DMS79 treated with DMSO at 0.1 percent for 48 hours (cell line): ENCODE measurements around the gene RGSL1.

Experiments used
- DNase-seq: peaks from one replicate; lab custom pipeline; 2025; lab: John Stamatoyannopoulos, UW

The RGSL1 gene

DNA sequence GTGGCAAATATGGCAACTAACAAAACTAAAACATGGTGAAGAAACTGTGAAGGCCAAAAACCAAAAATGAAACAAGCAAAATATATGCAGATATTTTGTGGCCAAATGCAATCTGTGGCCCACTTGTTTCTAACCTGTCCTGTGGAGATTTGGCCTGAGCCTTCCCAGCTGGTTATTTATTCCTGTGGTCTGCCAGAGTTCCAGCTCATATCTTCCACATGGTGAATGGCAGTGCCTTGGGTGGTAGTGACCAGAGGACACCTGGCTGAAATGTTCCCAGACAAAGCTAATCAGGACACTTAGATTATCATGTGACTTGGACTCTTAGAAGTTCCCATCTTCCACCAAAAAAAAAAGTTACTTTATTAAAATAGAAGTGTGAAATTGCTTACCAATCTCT lies 99.4 kb downstream of the RGSL1 start:
- DNase-seq: no peak

DNA sequence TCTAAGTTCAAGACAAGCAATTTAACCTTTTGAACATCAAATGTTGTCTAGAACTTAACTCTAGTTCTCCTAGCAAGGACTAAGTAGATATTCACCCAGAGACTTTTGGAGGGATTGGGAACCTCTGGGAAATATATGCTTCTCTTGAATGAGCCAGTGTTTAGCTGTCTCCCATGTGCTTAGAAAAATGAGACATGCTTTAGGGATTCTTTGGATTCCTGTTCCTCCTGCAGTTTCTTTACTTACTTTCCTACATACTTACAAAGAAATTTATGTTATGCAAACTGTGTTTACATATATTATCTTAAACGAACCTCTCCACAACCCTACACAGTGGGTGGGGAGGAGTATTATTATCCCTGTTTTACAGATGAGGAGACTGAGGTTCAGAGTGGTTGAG lies 99.9 kb downstream of the RGSL1 start:
- DNase-seq: no peak

DNA sequence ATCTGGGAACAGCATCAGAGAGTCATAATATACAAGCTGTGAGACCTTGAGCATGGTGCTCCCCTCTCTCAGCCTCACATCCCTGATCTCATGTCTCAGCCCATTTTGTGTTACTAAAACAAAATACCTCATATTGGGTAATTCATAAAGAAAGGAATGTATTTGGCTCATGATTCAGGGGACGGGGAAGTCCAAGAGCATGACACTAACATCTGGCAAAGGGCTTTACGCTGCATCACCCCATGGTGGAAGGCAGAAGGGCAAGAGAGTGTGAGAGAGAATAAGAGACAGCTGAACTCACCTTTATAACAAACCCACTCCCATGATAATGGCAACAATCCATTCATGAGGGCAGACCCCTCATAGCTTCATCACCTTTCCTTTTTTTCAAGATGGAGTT lies 102.6 kb downstream of the RGSL1 start:
- no peak for DNase-seq

DNA sequence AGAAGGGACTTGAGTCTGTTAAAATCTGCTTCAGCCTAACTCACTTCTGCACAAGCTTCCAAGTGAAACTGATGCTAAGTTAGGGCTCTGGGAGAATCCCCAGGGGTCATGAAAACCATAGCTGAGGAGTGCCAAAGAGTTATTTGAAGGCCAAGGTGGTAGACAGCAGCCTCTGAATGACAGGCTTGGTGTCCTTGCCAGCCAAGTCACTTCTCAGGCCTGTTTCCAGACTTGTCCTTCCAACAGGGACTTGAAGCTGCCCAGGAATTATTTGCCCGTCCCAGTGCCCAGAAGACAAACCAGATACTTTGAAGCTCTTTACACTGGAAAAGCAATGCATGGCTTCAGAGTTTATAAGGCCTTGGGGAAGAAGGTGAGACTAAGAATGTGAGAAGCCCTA lies 105.5 kb downstream of the RGSL1 start:
- no peak for DNase-seq

DNA sequence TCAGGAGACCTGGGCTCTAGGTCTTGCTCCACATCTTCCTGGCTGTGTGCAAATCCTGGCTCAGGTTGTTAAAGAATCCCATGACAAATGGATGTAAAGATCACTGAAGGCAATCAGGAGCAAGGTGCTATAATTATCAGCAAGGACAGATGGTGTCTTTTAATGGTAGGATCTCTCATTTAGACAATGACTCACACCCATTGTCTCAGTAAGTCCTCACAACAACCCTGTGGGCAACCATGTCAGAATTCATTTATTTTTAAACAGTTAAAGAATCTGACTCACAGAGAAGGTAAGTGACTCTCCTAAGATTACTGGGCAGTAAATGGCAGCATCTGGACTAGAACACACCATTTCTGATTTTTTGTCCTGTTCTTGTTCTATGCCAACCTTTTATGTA lies 106.3 kb downstream of the RGSL1 start:
- no peak for DNase-seq

DNA sequence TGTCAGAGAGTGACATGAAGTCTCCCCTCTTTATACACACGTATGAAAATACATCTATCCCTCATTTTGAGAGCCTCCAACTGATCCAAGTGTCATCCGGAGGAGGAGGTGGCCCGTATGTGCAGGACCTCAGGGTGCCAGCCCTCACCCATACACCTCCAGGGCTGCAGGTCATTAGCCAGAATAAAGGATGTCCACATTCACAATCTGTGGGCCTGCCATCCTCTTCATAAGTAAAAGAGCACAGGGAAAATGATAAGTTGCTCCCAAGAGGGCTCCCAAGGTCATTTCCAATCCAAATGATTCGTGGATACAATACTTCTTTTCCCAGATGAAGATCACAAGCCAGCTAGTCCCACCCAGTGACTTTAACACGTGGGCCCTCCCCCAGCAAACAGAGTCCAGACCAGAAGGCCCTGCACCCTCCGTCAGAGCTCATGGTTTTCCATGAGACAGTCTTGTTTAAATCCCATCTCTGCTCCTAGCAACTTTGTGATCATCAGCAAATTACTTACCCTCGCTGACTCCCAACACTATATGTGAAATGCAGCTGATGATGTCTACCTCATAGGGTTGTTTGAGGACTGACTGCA lies 110.5 kb downstream of the RGSL1 start:
- no peak for DNase-seq

DNA sequence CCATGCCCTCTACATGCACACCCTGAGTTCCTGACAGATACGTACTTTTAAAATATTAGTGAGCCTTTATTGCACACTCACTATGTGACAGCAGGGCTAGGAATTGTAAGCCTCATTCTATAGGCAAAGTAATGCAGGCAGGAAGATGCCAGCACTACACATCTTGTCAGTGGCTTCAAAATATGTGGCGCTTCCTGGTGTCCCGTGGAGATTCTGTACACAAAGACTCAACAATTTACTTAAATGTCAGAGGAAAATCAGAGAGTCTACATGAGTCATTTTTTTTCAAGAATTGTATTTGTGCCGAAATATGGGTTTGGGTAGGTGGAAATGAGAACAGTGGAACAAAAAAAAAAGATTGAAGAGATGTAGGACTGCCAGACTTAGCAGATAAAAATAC lies 111.5 kb downstream of the RGSL1 start:
- DNase-seq: no peak

DNA sequence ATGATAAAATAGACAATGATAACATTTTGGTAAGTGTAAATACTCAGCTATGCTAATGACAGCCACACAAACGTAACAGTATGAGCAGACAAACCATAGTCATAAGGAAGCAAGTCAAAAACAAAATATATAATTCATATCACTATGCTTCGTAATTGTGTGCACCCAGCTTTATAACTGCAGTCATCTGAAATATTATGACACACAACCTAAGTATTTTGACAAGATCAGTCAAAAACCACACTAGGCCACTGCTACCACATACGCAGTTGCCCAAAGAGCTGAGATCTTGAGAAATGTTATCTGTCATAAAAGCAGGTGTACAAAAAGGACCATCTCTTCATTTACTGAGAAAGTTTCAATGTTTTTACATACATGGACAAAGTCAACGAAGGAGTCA lies 113.1 kb downstream of the RGSL1 start:
- no peak for DNase-seq

DNA sequence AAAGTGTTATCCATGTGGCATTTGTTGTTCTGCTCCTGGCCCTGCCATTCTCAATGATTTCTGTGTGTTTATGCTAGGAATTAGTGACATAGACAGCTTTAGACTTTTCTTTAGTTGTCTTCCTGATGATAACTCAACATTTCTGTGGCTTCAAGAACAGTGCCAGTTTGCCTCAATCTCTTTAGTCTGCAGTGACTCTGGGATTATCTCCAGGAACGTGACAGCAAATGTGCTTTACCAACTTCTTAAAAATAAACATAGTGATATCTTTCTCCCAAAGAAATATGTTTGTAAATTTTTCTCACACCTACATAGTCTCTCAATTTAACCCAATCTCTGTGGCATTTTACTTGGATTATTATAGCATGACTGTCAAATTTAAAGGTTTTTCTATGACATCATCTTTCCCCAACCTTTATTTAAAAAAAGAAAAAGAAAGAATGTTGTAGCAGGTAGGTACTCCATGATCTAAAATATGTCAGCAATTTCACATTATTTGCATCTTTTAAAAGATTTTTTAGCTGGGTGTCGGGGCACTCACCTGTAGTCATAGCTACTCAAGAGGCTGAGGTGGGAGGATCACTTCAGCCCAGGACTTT lies 114.6 kb downstream of the RGSL1 start:
- DNase-seq: no peak

DNA sequence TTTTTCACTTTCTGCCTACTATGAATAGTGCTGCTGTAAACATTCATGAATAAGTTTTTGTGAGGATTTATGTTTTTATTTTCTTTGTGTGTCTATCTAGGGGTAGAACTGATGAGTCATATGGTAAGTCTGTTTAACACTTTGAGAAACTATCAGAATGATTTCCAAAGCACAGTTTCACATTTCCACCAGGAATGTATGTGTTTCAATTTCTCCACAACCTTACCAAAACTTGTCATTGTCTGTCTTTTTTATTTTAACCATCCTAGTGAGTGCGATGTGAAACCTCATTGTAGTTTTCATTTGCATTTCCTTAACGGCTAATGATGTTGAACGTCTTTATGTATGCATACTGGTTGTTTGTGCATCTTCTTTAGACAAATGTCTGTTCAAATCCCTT lies 115.6 kb downstream of the RGSL1 start:
- DNase-seq: no peak

DNA sequence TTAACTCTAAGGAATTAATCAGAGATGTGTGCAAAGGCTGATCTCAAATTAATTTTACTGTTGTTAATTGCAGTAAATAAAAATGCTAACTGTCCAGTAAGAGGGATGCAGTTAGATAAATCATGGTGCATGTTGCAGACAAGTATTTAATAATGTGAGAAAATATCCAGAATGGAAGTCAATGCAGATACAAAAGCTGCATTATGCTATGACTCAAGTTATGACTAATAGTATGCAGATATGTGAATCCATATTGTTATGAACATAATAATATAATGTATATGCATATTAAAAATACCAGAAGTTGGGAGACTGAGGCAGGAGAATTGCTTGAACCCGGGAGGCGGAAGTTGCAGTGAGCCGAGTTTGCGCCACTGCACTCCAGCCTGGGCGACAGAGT lies 117.7 kb downstream of the RGSL1 start:
- no peak for DNase-seq

DNA sequence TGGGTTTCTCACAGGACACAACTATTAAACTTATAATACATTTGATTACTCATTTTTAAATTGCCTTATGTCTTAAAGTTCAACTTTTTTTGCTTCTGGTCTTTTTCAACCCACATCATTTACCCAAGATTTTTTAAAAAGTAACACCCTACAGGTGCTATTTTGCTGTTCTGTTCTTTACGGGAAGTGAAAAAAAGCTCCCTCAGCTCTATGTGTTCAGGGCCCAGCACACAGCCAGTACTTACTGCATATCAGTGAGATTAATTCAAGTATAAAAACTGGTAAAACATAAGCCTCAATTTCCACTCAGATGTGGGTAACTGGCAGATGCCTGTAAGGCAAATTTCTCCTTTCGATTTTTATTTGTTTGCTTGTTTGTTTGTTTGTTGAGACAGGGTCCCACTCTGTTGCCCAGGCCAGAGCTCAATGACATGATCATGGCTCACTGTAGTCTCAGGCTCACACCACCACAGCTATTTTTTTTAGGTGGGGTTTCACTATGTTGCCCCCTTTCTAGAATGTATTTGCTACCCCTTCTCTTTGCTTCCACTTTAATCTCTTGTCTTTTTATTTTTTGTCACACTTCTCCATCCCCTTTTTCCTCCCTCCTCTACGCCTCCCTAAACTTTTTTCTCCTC lies 118.8 kb downstream of the RGSL1 start:
- DNase-seq: no peak

DNA sequence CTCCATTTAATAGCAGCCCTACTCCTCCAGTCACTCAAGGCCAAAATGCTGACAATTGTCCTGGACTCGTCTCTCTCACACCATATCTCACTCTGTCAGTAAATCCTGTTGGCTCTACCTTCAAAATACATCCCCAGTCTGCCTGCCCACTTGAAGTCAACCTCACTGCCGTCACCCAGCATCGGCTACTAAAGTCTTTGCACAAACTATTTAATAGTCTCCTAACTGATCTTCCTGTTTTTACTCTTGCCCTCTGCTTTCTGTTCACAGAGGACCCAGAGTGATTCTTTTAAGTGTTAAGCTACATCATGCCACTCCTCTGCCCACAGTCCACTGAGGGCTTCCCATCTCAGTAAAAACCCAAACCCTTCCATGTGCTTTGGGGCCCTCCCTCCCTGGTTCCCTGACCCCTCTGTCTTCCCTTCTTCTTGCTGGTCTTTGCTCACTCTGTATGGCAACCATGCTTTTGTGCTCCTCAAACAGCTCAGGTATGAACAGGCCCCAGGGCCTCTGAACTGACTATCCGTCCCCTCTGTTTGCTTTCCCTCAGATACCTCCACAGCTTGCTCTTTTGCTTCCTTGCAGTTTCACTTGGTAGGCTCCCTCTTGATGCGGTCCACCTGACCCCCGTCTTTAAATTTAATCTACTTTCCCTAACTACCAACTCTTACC lies 120.1 kb downstream of the RGSL1 start:
- DNase-seq: no peak

DNA sequence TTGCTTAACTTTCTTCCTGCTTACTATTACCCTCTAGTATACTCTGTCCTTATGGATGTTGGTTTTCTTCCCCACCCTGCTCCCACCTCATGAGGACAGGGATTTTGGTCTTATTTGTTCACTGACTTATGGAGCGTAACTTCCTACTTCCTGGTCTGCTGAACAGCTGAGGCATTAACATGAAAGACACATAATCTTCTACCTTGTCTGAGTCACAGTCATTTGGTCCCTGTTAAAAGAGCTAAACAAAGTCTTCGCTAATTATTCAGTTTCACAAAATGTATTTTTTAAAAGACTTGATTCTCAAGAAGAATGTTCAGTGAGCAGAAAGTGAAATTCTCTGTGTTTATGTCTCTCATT lies 120.6 kb downstream of the RGSL1 start:
- no peak for DNase-seq

DNA sequence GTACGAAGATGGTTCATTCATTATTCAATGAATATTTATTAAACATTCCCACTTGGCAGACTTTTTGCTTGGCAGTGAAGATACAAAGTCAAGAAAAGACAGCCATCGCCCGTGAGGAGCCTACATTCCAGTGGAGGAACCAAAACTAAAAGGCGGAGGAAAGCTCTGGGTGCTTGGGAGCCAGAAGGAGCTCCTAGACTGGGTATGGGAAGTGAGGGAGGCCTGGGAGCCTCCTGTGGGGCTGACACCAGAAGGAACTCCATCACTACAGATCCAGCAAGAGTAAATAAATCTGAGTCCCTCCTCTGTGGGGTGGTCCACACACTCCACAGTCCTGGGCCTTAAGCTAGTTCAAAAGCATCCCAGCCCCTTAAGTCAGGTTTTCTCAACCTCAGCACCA lies 124.2 kb downstream of the RGSL1 start:
- DNase-seq: no peak

DNA sequence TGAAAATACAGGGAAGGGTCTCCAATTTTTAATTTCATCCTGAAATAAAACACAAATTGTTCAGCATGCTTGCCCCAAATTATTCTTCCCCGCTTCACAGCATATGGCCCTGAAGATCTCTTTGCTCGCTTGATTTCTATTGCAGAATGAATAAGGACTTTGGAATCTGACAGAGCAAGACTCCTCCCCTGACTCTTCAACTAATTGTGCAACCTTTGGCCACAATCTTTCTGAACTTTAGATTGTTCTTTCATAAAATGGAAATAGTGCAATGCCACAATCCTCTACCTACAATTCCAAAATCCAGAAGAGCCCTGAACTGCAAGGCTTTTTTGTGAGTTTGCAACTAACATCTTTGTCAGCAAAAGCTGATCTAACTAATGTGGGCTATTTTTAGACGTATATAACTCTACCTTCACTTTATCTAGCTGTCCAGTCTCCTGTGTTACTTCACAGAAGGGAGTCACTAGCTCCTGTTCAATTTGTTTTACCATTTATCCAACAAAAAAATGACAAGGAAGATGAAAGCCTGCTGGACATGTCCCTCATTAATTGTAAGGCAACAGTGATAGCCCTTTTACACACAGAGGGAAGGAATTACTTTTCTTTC lies 125.7 kb downstream of the RGSL1 start:
- no peak for DNase-seq

DNA sequence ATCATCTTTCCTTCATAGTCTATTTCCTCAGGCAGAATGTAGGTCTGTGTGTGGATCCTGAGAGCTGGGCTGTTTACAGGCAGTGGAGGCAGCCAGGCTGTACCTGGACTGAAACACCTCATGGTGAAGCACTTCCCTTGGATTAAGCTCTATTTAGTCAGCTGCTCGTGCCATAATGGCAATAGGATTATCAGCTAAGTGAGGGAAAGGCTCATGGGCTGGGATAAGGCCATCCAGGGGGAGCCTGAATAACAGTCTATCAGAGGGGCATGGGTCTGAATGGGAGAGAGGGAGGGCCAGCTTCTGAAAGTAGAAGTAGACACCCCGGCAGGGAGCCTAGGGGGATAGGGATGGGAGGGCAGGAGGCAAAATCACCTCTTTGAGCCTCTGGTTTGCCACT lies 130.8 kb downstream of the RGSL1 start:
- no peak for DNase-seq

DNA sequence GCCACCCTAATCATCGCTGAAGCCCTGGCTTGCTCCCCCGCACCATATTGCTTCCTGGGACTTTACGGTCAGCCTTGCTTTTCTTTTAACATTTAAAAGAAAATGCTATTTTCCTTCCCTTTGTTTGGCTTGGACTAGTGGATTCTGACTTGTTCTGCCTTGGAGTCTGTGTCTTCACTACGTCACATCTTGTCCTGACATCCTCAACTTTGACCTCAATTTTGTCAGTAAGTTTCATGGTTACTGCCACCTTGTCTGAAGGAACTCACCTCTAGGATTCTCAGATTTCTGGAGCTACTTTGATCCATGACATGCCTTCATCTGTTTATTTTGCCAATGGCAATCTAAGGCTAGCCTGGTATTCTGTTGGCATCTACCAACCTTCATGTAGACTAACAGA lies 134.8 kb downstream of the RGSL1 start:
- no peak for DNase-seq

DNA sequence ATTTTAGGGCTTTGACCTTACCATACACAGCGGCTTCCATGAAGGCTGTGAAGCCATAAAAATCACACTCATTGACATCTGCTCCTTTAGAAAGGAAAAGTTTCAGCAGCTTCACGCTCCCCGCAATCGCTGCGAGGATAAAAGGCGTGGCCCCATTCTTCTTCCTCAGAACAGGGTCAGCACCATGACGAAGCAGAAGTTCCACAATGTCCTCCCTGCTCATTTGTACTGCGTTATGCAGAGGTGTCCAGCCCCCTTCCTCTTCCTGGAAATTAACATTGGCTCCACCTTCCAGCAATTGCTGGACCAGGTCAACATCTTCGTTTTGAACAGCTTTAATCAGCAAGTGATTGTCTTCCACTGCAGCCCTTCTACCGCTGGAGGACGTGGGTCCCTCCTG lies 136.4 kb downstream of the RGSL1 start:
- no peak for DNase-seq

DNA sequence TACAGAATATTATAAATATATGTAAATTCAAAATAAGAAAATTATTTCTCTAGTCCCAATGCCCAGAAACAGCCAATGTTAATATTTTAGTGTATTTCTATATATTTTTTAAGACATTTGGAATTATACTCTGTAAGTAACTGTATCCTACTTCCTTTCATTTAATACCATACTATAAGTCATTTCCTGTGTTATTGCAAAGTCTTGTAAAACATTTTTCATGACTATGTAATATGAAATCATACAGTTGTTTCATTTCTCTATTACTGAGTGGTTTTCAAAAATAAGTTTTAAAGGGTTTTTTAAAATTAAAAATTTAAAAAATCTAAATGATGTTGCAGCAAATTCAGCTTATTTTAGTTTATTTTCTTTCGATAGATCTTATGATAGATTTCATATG lies 137.1 kb downstream of the RGSL1 start:
- DNase-seq: no peak

DNA sequence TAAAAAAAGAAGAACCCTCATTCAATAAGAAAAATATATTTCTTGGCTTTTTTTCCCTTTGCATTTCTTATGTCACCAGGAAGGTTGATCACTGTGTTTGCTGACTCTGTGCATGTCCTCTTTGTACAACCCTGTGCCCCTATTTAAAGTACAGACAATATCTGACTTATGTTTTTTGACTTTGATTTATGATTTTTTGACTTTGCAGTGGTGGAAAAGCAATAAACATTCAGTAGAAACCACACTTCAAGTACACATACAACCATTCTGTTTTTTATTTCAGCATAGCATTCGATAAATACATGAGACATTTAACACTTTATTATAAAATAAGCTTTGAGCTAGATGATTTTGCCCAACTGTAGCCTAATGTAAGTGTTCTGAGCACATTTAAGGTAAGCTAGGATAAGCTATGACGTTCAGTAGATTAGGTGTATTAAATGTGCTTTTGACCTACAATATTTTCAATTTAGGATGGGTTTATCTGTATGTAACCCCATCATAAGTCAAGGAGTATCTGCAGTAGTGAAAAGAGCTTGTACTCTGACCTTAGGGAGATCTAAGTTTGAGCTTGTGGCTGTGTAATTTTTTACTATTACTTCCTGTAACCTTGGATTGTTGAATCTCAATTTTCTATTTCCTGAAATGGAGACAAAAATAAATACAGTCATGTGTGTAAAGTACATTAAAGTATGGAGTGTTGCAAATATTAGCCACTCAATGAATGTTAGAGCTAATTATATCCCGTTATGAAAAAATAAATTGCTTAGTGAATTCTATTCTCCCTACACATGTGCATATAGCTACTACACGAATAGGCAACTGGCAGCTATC lies 137.9 kb downstream of the RGSL1 start:
- peak; percentile 15 for DNase-seq
